AG04449 (cell line): ENCODE measurements around the gene DACT2.

ENCODE experiments used
- CTCF ChIA-PET: fragments of 350-600 bp; formaldehyde crosslinking; extraction: SDS; loops from one replicate; lab custom pipeline; 2021; ENCODE audit warnings: antibody characterized with exemption; lab: Yijun Ruan, JAX
- POLR2A ChIA-PET: fragments of 400-600, 350-600 bp; formaldehyde crosslinking; extraction: SDS; loops from one replicate; lab custom pipeline; 2020; ENCODE audit warnings: antibody characterized with exemption, inconsistent platforms; lab: Yijun Ruan, JAX
- DNase-seq: peaks from one replicate; pipeline ENCODE4 v3.0.0-alpha.2; 2010; ENCODE audit warnings: low read depth, low spot score
- H3K4me3 ChIP-seq: 2 replicates; pipeline ENCODE4 v1.5.1; 2011; ENCODE audit warnings: low read depth, mild to moderate bottlenecking, control low read depth, low read length
- CTCF ChIP-seq: IDR thresholded peaks from one replicate; pipeline ENCODE4 v1.5.1; 2011; ENCODE audit warnings: mild to moderate bottlenecking, moderate library complexity, low read length, control low read depth, inconsistent platforms; ENCODE audit not compliant: insufficient read depth; ENCODE audit errors: missing control alignments

Gene DACT2

GRCh38 chr6:168344338-168344737 lies 24.8 kb upstream of the DACT2 start:
- ChIA-PET POLR2A (no interaction called here), CTCF (no interaction called here)
- TF ChIP-seq CTCF, result no peak
- no peak overlapping the region for H3K4me3 ChIP-seq
- no peak for DNase-seq

- no peak for TF ChIP-seq CTCF
- CTCF ChIA-PET, result no interaction called here
- H3K4me3 ChIP-seq, result no peak overlapping the region
- DNase-seq, result no peak
- POLR2A ChIA-PET, result no interaction called here
Measured at GRCh38 chr6:168343239-168344150, 23.9 kb upstream of the DACT2 start.

GRCh38 chr6:168342636-168343035 lies 23.1 kb upstream of the DACT2 start:
- CTCF ChIA-PET, result no interaction called here
- DNase-seq, result no peak
- no peak overlapping the region for H3K4me3 ChIP-seq
- TF ChIP-seq CTCF, result no peak
- POLR2A ChIA-PET, result no interaction called here

- CTCF ChIA-PET, result no interaction called here
- DNase-seq, result no peak
- POLR2A ChIA-PET, result no interaction called here
- no peak overlapping the region for H3K4me3 ChIP-seq
- TF ChIP-seq CTCF, result no peak
Measured at GRCh38 chr6:168341280-168341900, 21.8 kb upstream of the DACT2 start.

- no peak for TF ChIP-seq CTCF
- ChIA-PET POLR2A (no interaction called here), CTCF (no interaction called here)
- DNase-seq, result no peak
- no peak overlapping the region for H3K4me3 ChIP-seq
Measured at GRCh38 chr6:168340819-168341218, 21.2 kb upstream of the DACT2 start.

- CTCF ChIA-PET, result no interaction called here
- no peak for DNase-seq
- POLR2A ChIA-PET, result no interaction called here
- no peak for TF ChIP-seq CTCF
- no peak overlapping the region for H3K4me3 ChIP-seq
Measured at GRCh38 chr6:168338777-168339176, 19.2 kb upstream of the DACT2 start.
